Embryonic facial prominence (tissue), 1 donor: Measurements from ENCODE around the gene COL2A1.

ENCODE experiments used
- DNase-seq: peaks from one replicate; pipeline ENCODE4 v3.0.0-alpha.2; 2016; ENCODE audit errors: extremely low spot score

COL2A1 gene

GRCh38 chr12:47945341-47945728 is 58.9 kb downstream of the COL2A1 start:
- no peak for DNase-seq

- no peak for DNase-seq
These were observed 59.5 kb downstream of the COL2A1 start for GRCh38 chr12:47944685-47945340.

- no peak for DNase-seq
These were observed 60.5 kb downstream of the COL2A1 start for GRCh38 chr12:47943623-47944340.

GRCh38 chr12:47942614-47943225 is 61.6 kb downstream of the COL2A1 start:
- DNase-seq = no peak

- no peak for DNase-seq
These were observed 62.2 kb downstream of the COL2A1 start for GRCh38 chr12:47941871-47942613.

GRCh38 chr12:47941475-47941780 is 62.8 kb downstream of the COL2A1 start:
- DNase-seq = no peak

- no peak for DNase-seq
These were observed 63.4 kb downstream of the COL2A1 start for GRCh38 chr12:47940773-47941474.

- DNase-seq = no peak
These were observed 65.2 kb downstream of the COL2A1 start for GRCh38 chr12:47939009-47939601.

GRCh38 chr12:47938594-47938993 is 65.7 kb downstream of the COL2A1 start:
- no peak for DNase-seq

- no peak for DNase-seq
These were observed 66.2 kb downstream of the COL2A1 start for GRCh38 chr12:47938093-47938492.

DNA sequence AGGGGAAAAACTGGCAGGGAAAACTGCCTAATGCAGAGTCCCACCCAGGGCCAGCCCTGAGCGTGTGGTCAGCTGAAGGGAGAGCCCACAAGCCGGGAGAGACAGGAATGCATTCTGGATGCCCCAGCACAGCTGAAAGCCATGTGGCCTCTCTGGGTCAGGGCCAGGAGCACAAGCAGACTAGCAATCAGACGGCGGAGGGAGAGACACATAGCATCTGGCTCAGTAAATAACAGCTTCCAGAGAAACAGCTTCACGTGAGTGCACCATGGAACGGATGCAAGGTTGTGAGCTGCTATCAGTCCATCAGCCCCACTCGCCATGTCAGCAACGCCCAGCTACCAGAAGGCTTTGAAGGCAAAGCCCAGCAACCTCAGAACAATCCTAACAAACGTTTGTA is 69.1 kb downstream of the COL2A1 start:
- DNase-seq = no peak

GRCh38 chr12:47931187-47931586 is 73.1 kb downstream of the COL2A1 start:
- no peak for DNase-seq

GRCh38 chr12:47930634-47931033 is 73.6 kb downstream of the COL2A1 start:
- no peak for DNase-seq

GRCh38 chr12:47927346-47927745 is 76.9 kb downstream of the COL2A1 start:
- no peak for DNase-seq
